ENCODE results near the gene TNK2.
"Not testable (repeated sequence)": the region's sequence is repeated elsewhere in the genome, so short reads cannot be mapped to it uniquely, and the experiment has no call there.

The TNK2 gene

GRCh38 chr3:195849322-195850074 lies 58.9 kb downstream of the TNK2 start:
- no peak for DNase-seq (ENCODE audit: low read depth)

DNA sequence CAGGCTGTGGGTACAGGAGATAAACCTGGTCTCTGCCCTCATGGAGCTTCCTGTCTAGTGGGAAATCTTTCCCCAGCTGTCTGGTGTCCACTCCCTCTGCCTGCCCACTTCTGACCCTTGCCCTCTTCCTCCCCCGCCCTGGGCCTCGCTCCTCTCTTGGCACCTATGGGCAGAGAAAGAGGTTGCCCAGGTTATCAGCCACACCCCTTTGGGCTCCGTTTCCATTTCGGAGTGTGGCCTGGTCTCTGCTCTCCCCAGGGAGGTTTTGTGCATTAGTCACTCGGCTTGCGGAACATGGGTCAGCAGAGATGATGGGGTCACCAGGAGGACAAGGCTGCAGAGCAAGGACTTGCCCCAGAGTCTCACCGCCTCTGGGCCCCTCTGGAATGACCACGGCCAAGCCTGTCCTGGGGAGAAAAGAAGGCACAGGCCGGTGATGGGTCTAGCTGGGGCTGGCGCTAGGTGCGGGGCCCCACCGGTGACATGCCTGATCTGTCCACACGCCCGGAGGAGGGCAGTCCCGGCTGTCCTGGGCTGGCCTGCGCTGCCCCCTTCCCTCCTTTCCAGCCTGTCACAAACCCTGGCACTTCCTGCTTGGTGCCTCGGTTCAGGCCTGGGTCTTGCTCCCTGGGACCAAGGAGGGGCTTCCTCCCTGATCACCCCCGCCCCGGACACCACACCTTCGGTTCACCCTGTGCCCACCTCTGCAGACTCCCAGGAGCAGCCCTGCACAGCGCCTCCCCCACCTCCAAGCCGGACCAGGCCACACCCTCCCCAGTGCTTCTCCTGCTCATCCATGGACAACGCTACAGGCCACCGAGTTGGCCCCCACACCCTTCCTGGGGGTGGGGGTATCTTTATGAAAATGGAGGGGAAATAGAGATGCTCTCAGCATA lies 61.0 kb downstream of the TNK2 start:
- no peak for DNase-seq (ENCODE audit: low read depth)

DNA sequence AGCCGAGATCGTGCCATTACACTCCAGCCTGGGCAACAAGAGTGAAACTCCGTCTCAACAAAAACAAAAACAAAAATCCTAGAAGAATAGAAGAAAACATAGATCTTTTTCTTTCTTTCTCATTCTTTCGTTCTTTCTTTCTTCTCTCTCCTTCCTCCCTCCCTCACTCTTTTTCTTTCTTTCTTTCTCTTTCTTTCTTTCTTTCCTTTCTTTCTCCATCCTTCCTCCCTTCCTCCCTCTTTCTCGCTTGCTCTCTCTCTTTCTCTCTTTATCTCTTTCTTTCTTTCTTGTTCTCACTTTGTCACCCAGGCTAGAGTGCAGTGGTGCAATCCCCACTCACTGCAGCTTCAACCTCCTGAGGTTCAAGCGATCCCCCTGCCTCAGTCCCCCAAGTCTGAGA lies 62.9 kb downstream of the TNK2 start:
- DNase-seq (ENCODE audit: low read depth), result no peak

- no peak for DNase-seq (ENCODE audit: low read depth)
These were observed 63.6 kb downstream of the TNK2 start for GRCh38 chr3:195844671-195845218.

DNA sequence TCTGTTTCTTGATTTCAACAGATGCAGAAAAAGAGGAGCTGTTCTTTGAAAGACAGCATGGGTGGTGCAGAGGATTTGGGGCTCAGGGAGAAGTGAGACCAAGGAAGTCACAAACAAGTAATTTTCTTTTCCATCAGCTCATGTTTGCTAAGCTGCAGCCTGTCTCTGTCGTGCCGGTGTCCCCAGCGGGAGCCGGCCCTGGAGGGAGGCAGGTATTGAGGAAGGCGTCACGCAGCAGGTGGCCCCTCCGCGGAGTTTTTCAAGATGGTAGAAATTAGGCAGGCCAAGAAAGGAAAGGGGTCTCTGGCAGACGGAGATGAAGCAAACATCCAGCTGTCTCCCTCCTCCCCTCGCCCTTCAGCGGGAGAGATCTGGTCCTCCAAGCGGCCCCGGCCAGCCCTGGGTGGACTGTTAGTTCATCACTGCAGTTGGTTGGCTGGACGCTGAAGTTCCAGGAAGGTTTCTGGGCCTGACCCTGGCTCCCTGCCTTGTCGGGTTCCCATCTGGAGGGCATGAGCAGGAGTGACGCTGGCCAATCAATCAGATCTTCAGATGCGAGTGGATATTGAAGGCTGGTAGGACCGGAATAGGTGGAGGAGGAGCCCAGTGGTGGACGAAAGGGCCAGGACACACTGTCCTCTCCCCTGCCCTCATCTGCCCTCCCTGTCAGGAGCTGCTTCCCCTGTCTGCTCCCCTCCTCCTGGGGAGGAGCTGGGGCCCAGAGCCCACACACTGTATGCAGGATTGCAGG lies 68.9 kb downstream of the TNK2 start:
- DNase-seq (ENCODE audit: low read depth), result no peak

DNA sequence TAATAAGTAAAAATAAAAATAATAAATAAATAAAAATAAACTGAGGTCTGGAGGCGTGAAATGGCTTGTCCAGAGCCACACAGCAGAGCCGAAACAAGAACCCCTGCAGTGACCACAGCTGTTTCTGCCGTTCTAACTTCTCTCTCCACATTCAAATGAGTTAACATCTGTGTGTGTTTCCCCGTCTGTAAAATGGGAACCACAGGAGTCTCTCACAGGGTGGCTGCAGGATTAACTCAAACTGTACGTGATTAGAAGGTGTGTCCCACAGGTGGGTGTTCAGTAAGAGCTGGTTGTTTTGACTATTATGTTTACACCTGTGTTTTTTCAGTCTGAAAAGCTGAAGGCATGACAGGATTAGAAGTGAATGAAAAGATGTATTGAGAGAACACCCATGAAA lies 69.6 kb downstream of the TNK2 start:
- DNase-seq (ENCODE audit: low read depth), result no peak

GRCh38 chr3:195836476-195837135 lies 71.7 kb downstream of the TNK2 start:
- DNase-seq (ENCODE audit: low read depth), result no peak

- no peak for DNase-seq (ENCODE audit: low read depth)
These were observed 72.6 kb downstream of the TNK2 start for GRCh38 chr3:195835791-195836190.

DNA sequence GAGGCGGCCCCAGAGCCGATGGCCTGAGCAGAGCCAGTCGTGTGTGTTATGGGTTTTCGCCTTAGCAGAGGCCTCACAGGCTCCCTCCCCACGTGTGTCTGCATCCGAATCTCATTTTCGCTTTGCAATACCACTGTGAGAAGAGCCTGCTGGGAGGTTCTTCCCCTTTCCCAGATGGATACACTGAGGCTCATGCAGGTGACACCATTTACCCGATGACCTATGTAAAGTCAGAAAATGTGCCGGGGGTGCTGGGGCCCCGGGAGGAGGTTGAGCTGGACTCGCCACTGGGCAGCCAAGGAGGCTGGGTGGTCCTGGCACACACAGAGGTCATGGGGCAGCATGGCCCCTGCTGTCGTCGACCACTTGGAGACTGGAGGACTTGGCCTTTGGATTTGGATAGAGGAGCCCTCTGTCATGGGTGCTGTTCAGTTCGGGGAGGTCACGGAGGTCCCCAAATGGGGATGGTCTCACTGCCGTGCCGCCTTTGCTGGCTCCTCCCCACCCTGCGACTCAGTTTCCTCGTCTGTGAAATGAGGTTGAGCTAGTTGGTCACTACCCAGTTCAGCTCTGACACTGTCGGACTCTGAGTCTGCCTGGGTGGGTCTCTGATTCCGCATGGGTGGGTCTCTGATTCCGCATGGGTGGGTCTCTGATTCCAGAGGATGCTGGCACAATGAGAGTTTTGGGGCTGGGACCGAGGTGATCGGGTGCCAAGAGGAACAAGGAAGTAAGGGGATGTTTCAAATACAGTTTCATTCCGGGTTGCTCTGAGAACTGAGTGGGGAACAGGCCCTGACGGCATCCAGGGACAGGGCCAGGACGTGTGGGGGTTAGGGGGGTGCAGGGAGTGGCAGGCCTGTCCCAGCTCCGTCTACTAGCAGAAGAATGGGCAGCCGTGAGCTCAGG lies 73.4 kb downstream of the TNK2 start:
- no peak for DNase-seq (ENCODE audit: low read depth)

DNA sequence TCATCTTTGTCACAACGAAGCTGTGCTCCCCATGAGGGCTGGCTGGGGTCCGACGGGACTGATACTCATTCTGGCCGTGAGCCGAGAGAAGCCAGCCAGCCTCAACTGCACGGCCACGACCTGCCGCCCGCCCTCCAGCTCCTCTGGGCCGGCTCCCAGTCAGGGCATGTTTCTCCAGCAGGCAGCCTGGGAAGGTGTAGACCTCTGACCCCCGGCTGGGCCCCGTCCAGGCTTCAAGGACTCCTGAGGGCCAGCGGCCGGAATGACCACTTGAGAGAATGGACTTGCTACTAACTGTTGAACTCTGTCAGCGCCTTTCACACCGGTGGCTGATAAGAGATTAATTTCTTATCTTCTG lies 78.5 kb downstream of the TNK2 start:
- DNase-seq (ENCODE audit: low read depth), result no peak

DNA sequence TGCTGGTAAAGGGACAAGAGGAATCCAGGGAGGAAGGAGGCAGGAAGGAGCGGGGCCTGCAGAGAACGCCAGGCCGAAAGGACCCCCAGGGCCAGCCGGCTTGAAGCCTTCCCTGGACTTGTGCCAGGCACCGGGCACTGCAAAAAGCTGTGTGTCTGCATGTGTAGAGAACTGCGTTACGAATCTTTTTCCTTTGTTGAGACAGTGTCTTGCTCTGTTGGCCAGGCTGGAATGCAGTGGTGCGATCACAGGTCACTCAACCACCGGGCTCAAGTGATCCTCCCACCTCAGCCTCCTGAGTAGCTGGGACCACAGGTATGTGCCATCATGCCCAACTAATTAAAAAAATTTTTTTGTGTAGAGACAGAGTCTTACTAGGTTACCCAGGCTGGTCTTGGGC lies 79.6 kb downstream of the TNK2 start:
- DNase-seq (ENCODE audit: low read depth), result no peak

- no peak for DNase-seq (ENCODE audit: low read depth)
These were observed 82.2 kb downstream of the TNK2 start for GRCh38 chr3:195825857-195826804.

GRCh38 chr3:195825191-195825588 lies 83.2 kb downstream of the TNK2 start:
- DNase-seq (ENCODE audit: low read depth), result no peak

DNA sequence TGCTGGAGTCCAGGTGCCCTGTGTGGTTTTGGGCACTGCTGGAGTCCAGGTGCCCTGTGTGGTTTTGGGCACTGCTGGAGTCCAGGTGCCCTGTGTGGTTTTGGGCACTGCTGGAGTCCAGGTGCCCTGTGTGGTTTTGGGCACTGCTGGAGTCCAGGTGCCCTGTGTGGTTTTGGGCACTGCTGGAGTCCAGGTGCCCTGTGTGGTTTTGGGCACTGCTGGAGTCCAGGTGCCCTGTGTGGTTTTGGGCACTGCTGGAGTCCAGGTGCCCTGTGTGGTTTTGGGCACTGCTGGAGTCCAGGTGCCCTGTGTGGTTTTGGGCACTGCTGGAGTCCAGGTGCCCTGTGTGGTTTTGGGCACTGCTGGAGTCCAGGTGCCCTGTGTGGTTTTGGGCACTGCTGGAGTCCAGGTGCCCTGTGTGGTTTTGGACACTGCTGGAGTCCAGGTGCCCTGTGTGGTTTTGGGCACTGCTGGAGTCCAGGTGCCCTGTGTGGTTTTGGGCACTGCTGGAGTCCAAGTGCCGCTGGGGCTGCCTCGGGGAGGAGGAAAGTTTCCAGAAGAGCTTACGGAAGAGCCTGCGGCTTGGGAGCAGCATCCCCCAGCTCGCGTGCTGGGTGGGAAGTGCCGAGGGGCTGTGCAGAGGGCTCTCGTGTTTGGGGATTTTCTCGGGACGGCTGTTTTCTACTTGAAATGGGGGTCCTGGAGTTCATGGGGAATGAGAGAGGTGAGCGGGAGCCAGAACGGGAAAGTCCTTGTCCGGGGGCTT lies 83.7 kb downstream of the TNK2 start:
- DNase-seq (ENCODE audit: low read depth), result not testable (repeated sequence)

- DNase-seq (ENCODE audit: low read depth), result no peak
These were observed 84.4 kb downstream of the TNK2 start for GRCh38 chr3:195823999-195824398.

- DNase-seq (ENCODE audit: low read depth), result no peak
These were observed 85.1 kb downstream of the TNK2 start for GRCh38 chr3:195823280-195823679.

GRCh38 chr3:195822131-195822696 lies 86.1 kb downstream of the TNK2 start:
- no peak for DNase-seq (ENCODE audit: low read depth)

DNA sequence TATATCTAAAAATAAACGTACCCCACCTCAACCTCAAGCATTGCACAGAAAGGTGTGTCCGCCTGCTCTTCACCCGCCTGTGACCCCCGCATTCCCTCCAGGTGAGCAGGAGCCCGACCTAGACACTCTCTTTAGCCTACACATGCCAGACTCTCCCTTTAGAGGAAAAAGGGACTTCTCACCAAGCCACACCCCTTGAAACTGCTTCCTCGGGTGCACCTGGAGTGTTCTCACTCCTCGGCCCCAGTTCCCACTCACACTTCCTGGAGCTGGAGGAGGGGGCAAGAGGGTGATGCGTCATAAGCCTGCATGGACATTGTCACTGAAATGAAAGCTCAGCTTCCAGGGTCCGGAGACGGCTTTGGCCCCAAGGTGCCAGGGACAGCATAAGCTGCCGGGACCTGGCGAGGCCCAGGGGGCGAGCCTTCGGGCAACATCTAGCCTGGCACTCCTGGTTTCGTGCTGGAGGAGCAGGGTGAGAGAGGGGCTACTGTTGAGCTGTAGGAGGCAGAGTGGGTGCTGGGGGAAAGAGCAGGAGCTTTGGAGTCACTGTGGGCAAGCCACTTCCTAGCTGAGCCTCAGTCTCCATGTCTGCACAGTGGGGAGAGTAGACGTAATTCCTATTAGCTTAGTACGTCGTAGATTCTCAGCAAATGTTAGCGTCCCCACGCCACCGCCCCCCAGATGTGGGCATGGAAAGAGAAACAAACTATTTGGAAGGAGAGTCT lies 86.8 kb downstream of the TNK2 start:
- no peak for DNase-seq (ENCODE audit: low read depth)

Data from fibroblast of the conjunctiva (primary cell).